DMS114 treated with DMSO at 0.1 percent for 48 hours (cell line): Measurements from ENCODE around the gene KCND3.

Experiments
- DNase-seq: peaks from one replicate; lab custom pipeline; 2025; ENCODE audit not compliant: unreplicated experiment; lab: John Stamatoyannopoulos, UW

KCND3 gene

DNA sequence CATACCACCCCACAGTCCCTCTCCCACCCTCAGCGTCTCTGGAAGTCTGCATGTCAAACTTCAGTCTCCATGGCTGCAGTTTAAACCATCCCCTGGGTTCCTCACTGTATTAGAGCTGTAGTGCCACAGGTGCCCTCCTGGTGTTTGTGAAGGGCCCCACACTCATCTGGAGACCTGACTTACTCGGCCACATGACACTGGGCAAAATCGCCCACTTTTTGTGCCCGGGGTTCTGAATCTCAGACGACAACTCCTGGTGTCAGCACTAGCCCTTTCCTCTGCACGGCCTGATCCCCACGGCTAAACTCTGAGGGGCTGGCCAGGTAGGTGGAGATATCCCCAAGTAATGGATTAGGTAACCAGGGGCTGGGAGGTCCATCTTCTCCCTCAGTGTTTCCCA is 256.8 kb downstream of the KCND3 start:
- no peak for DNase-seq

DNA sequence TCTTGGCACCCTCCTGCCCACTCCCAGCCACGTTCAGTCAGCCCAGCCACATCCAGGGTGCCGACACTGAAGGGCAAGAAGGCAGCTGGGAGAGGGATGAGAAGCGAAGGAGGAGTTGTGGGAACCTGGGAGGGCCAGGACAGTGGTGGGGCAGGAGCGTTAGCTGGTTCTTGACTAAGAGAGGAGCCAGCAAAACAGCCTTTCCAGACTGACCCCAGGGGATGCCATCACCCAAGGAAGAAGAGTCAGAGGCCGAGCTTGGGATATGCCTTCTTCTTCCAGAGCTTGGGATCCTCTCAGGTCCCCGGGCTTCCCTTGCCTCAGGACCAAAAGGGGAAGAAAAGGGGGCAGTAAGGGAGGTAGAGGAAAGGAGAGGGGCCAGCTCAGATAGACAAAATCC is 257.5 kb downstream of the KCND3 start:
- no peak for DNase-seq

DNA sequence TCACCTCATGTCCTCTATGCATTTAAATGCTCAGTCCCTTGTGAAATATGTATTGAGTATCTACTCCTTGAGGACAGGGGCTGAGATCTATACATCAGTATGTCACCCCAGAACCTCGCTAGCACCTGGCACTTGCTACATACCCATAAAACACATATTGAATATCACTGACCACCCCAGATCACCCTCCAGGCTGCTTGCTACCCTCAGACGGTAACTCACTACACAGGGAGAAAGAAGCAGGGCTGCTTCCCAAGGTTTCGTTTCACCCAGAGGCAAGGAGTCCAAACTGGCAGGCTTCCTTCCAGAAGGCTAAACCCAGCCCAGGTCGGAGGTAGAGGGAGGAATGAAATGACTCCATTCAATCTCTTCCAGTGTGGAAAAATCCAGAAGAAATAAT is 258.8 kb downstream of the KCND3 start:
- DNase-seq, result no peak

DNA sequence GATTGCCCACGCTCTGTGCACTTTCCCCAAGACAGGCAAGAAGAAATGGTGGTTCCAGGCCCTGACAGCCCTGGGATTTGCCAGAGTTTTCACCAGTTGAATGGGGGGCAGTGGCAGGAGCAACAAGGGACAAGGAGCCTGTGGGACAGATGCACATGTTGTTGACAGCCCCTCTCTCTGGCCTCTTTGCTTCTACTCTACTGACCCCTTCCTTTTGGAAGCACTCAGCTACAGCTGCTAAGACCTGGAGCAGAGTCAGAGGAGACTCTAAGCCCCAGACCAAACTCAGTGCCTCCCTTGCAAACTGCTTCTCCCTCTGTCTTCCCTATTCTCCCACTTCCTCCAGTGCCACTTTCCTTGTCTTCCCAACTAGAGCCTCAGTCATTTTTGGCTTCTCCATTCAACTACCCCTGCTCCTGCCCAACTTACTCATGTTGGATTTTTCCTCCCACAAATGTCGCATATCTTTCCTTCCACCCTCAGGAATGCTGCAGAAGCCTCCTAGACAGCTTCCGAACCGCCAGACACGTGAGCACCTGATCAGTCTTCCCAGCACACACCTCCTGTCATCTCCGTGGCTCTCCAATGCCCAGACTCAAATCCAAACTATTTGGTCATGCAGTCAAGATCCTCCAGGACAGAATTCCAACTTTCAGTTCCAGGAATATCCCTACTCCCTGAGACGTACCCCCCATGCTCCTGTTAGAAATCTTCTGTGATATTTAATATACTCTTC is 259.4 kb downstream of the KCND3 start:
- DNase-seq, result no peak

DNA sequence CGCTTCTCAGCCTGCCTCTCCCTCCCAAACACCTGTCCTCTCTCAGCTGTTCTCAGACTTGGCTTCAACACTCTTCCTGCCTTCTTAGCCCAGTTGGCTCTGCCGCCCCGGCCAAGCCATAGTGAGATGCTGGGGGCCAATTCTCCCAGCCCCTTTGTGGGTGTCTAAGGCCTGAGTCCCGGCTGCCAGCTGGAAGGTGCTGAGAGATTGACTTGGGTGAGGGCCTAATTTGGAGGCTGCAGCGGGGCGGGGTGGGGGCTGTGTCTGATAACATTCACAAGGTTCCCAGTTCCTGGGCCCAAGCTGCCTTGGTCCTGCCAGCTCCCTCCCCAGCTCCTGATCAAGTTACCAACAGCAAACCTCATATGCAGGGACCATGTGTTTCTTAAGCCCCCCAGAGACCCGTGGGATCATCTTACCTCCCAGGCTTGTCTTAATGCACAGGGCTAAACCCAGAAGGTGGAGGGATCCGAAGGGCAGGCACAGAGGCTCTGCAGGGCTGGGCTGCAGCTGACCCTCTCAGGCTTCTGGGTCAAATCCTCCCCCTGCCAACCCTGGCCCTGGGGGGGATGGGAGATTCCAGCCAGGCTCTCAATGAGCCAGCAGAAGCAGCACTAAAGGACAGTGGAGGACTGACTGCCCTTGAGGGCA is 260.1 kb downstream of the KCND3 start:
- no peak for DNase-seq

DNA sequence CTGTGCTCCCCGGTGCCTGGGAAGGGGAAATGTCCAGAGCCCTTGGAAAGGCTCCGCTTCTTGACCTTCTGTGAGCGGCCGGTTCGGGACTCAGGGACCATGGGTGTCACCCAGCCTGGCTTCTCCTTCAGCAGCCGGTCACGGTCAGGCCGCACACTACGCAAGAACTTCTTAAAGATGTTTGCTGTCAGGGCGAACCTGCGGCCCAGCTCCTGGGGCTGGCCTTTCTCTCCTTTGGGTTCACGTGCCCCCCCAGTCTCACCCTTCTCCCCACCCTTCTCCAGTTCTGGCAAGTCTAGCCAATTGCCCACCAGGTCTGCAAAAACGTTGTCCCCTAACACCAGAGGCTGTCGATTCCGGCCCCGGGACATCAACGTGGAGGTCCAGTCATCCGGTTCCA is 262.4 kb downstream of the KCND3 start:
- no peak for DNase-seq

DNA sequence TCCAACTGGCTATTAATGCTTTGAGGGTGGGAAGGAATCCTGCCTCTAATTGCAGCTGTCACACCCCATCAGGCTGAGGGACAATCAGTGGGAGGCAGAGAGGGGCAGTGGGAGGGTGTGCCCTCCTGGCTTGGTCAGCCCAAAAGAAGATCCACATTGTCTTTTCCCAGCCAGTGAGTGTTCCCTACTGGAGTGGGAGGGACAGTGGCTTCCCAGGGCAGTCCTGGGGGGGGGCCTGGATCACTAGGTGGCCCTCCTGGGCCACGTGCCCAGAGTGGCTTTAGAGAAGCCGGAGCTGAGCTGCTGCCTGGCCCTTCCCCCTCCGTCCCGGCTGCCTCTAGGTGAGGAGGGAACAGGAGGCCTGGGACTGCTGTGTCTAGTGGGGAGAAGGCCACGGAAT is 264.3 kb downstream of the KCND3 start:
- no peak for DNase-seq

DNA sequence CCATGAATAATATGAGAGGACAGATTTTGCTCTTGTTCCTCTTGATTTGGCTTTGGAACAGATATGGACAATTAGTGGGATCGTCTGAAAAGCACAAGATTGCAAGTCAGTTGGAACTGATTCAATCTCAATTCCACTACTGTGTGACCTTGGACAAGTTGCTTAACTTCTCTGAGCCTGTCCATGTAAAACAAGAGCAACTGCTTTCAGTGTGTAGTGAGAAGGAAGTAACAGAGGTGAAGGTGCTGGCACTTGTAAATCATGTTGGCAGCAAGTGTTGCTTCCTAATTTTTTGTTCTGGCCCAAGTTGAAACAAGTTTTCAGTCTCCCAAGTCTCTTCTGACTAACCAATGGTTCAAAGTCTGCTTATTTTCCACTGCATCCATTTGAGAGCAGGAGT is 265.6 kb downstream of the KCND3 start:
- DNase-seq, result no peak

DNA sequence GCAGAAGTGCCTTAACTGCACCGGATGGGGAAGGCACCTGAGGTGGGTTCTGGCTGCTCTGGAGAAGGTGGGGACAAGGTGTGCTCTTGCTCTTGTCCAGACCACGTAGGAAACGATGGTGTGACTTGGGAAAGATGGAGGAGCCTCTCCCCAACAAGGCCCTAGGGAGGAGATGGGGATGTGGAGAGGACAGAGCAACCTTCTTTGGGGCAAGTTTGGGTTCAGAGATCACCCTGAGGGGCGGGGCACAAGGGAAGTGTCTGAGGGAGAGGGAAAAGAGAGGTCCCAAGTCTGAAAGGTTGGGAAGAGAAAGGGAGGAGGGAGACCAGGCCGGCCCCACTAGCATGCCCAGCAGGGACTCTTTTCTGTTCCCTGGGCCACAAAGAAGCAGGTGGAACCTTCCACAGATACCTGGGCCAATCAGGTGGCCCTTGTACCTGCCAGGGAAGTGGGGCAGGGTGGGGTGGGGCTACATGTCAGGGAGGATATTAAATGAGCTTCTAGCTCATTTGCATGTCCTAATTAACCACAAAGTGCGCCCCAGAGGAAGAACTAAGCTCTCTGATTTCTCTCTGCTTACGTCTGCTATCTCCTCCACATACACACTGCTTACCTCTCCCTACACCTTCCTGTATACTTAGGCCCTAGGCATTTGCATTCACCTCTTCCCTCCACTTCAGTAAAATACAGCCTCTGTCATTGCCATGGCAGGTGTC is 266.2 kb downstream of the KCND3 start:
- no peak for DNase-seq

DNA sequence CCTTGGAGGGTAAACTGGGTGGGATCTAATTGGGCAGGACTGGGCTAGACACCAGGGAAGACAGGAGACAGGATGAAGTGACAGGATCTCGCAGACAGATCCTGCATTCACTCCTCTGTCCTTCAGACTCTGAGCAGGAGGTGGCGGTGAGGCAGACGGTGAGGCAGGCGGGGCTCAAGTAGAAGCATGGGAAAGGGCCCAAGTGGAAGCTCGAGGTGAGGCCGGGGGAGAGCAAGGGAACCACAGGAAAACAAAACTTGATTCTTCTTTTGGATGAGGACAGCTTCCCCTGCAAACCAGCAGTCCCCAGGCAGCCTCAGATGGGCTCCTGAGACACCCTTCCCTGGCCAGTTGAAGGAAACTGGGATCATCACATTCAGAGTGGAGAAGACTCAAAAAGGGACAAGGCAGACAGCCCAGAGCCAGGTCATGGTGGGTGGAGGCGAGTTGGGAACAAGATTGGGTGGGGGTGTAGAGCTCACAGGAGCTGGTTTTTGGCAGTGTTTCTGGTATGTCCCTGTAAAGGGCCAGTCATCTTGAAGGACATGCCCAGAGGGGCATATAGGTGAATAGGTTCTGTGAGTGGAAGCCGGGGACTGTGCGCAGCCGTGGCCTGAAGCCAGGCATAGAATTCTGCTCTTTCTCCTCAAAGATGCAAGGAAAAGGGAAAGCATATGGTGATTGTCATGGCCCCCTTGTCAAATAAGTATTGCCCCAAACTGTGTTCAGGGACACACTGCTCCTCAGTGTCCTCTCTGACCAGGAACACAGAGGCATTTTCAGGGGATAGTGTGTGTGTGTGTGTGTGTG is 268.3 kb downstream of the KCND3 start:
- no peak for DNase-seq
